HL-60/S4 (cell line): ENCODE results near the gene OSBPL10.
"Not testable (repeated sequence)": the region's sequence is repeated elsewhere in the genome, so short reads cannot be mapped to it uniquely, and the experiment has no call there.

Experiments used
- in situ Hi-C: fragments of 300-500 bp; cut with MboI; formaldehyde crosslinking; loops from 2 replicates; pipeline ENCODE4 v1.14.3; 2022; ENCODE audit warnings: low sequenced_read_pairs

OSBPL10 gene

GRCh38 chr3:31861826-31862225 lies 119.2 kb downstream of the OSBPL10 start:
- in situ Hi-C loops, result no loop called here

GRCh38 chr3:31860642-31861041 lies 120.4 kb downstream of the OSBPL10 start:
- in situ Hi-C loops, result not testable (repeated sequence)

- in situ Hi-C loops, result no loop called here
Observed at GRCh38 chr3:31859245-31859644, 121.8 kb downstream of the OSBPL10 start.

- in situ Hi-C loops, result no loop called here
Observed at GRCh38 chr3:31858439-31858838, 122.6 kb downstream of the OSBPL10 start.

GRCh38 chr3:31853580-31853979 lies 127.5 kb downstream of the OSBPL10 start:
- in situ Hi-C loops, result no loop called here

- in situ Hi-C loops, result no loop called here
Observed at GRCh38 chr3:31851278-31851677, 129.8 kb downstream of the OSBPL10 start.

- in situ Hi-C loops, result no loop called here
Observed at GRCh38 chr3:31848911-31849310, 132.2 kb downstream of the OSBPL10 start.

GRCh38 chr3:31848163-31848818 lies 132.8 kb downstream of the OSBPL10 start:
- in situ Hi-C loops, result no loop called here

- in situ Hi-C loops, result no loop called here
Observed at GRCh38 chr3:31847760-31848159, 133.3 kb downstream of the OSBPL10 start.

- in situ Hi-C loops, result no loop called here
Observed at GRCh38 chr3:31841515-31841914, 139.5 kb downstream of the OSBPL10 start.

GRCh38 chr3:31840252-31840651 lies 140.8 kb downstream of the OSBPL10 start:
- in situ Hi-C loops, result no loop called here

- in situ Hi-C loops, result no loop called here
Observed at GRCh38 chr3:31839144-31839917, 141.7 kb downstream of the OSBPL10 start.

GRCh38 chr3:31836131-31837075 lies 144.7 kb downstream of the OSBPL10 start:
- in situ Hi-C loops, result no loop called here

GRCh38 chr3:31833391-31834190 lies 147.5 kb downstream of the OSBPL10 start:
- in situ Hi-C loops, result no loop called here

GRCh38 chr3:31832551-31832950 lies 148.5 kb downstream of the OSBPL10 start:
- in situ Hi-C loops, result no loop called here

GRCh38 chr3:31831591-31831990 lies 149.5 kb downstream of the OSBPL10 start:
- in situ Hi-C loops, result no loop called here

- in situ Hi-C loops, result no loop called here
Observed at GRCh38 chr3:31829826-31830426, 151.1 kb downstream of the OSBPL10 start.

GRCh38 chr3:31829010-31829409 lies 152.1 kb downstream of the OSBPL10 start:
- in situ Hi-C loops, result no loop called here

GRCh38 chr3:31828007-31828406 lies 153.1 kb downstream of the OSBPL10 start:
- in situ Hi-C loops, result no loop called here

GRCh38 chr3:31823184-31823583 lies 157.9 kb downstream of the OSBPL10 start:
- in situ Hi-C loops, result no loop called here
